ENCODE results near the gene WWC2.

DNA sequence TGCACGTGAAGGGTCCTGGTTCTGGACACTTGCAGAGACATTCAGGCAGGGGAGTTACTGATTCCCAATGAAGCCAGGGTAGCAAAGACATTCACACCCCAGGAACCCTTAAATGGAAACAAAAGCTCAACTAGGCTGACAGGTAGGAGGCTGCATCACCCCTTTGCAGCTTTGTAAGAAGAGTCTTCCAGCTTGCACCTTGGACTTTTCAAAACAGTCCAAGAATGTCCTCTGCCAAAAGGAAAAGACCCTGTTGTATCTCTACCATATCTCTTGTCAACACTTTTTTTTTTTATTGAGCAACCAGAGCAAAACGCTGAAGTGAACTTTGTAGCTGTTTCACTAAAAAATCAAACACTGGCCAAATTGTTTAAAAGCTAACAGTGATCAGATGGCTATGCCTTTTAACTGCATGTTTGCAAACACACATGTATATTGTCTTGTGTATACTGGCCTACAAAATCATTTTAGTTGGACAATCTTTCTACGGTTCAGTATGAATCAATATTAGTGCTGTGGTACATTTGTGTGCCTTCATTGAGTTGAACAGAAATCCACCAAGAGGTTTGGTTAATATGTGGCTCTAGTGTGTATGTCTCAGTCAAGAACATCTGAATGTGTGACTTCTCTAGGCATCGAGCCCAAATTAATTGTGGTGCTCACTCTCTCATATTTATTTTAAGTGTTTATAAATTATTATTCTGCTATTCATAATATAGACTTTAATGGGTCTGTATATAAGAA, 18.5 kb upstream of the WWC2 start:
- TF ChIP-seq, protein P1, sequence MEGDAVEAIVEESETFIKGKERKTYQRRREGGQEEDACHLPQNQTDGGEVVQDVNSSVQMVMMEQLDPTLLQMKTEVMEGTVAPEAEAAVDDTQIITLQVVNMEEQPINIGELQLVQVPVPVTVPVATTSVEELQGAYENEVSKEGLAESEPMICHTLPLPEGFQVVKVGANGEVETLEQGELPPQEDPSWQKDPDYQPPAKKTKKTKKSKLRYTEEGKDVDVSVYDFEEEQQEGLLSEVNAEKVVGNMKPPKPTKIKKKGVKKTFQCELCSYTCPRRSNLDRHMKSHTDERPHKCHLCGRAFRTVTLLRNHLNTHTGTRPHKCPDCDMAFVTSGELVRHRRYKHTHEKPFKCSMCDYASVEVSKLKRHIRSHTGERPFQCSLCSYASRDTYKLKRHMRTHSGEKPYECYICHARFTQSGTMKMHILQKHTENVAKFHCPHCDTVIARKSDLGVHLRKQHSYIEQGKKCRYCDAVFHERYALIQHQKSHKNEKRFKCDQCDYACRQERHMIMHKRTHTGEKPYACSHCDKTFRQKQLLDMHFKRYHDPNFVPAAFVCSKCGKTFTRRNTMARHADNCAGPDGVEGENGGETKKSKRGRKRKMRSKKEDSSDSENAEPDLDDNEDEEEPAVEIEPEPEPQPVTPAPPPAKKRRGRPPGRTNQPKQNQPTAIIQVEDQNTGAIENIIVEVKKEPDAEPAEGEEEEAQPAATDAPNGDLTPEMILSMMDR (IDR thresholded peaks at IDR 0.05; ENCODE audit: insufficient read depth, low read length, poor library complexity, severe bottlenecking): no peak
- TF ChIP-seq EZH2phosphoT487 (conservative IDR thresholded peaks at IDR 0.05; ENCODE audit: low read length): no peak
